Stimulated activated CD8-positive, alpha-beta memory T cell treated with anti-CD3 and anti-CD28 coated beads, Interleukin-4, amount 100 ng/mL, for 24 hours (primary cell): ENCODE results near the gene TBPL1.
"Not testable (repeated sequence)": the region's sequence is repeated elsewhere in the genome, so short reads cannot be mapped to it uniquely, and the experiment has no call there.

Source experiments
- DNase-seq: peaks from one replicate; pipeline ENCODE4 v3.0.0-alpha.2; 2020; ENCODE audit warnings: low read depth

Gene TBPL1

DNA sequence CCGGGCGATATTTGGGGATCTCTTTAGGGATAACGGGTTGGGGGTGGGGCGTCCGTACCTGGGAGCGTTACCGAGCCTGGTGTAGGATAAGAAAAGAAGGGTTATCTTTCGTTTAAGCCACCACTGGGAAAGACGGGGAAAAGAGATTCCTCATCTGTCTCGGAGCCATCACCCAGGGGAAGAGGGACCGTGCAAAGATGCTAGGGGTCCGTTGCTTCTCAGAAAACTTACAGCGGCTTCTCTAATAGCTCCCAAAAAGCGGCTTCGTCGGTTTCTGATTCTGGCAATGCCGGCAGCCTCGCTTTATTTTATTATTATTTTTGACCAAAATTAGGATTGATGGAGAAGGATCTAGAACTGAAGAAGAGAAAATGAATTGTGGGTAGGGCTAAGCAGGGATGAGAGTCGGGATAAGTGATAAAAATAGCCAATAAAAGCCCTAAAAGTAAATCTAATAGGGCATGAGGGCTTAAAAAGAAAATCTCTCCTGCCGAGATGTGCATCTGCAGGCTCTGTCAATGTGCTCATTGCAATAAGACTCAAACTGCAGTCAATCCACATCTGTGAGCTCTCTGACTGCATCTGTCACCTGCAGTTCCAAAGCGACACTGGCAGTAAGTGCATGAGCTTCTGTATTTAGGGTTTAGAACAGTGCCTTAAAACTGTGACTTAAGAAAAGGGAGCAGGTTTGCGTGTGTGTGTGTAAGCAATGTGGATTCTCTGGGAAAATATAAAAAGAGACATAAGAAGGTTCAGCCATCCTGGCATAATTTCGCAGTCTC, 801 bp downstream of the TBPL1 start:
- DNase-seq = no peak

DNA sequence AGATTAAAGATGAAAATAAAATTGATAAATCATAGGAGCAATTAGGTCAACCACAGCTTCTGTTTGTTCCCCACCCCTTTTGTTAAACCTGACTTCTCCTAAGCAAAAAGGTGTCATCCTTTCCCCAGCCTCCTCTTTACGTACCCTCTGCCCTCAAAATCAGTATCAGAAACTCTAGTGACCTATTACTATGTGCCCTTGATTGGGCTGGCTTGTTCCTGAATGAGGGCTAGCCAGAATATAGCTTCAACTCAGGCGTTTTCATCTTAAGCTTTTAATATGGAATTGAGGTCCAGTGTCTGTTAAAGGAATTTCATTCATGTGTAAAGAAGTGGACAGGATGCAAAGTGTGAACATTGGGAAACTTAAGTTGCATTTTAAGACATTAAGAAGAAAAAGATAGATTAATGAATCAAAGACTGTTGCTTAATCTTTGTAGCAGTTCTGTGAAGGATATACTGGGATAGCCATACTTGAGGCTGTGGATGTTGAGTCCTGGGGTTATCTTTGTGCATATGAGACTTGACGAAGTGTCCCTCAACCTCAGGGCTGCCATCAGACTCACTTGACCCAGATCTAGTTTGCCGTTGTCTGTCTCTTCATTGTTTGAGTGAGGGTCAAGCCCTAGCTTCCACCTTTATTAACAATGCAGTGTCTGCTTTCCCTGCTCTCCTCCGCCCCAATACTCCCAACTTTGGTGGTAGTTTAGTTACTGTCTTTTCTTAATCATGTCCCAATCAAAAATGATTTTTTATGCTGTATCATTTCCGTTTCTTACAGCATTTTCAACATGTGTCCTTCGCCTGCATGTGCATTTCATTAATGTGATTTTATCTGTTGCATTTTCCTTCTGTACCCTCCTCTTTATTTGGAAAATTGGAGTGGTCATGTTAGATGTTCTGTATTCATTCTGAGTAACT, 1.9 kb downstream of the TBPL1 start:
- no peak for DNase-seq

- DNase-seq = no peak
Observed at GRCh38 chr6:133955582-133956415, 2.8 kb downstream of the TBPL1 start.

- no peak for DNase-seq
Observed at GRCh38 chr6:133956416-133957049, 3.5 kb downstream of the TBPL1 start.

GRCh38 chr6:133957227-133957626, 4.2 kb downstream of the TBPL1 start:
- no peak for DNase-seq

GRCh38 chr6:133957780-133958242, 4.8 kb downstream of the TBPL1 start:
- DNase-seq = no peak

GRCh38 chr6:133958791-133959190, 5.8 kb downstream of the TBPL1 start:
- no peak for DNase-seq

- DNase-seq = no peak
Observed at GRCh38 chr6:133959667-133960368, 6.8 kb downstream of the TBPL1 start.

GRCh38 chr6:133961831-133962230, 8.8 kb downstream of the TBPL1 start:
- no peak for DNase-seq

- no peak for DNase-seq
Observed at GRCh38 chr6:133964052-133964451, 11.0 kb downstream of the TBPL1 start.

GRCh38 chr6:133964702-133965101, 11.7 kb downstream of the TBPL1 start:
- no peak for DNase-seq

- DNase-seq = no peak
Observed at GRCh38 chr6:133965817-133966360, 12.9 kb downstream of the TBPL1 start.

- no peak for DNase-seq
Observed at GRCh38 chr6:133966654-133967329, 13.8 kb downstream of the TBPL1 start.

GRCh38 chr6:133967347-133967746, 14.3 kb downstream of the TBPL1 start:
- DNase-seq = no peak

- not testable (repeated sequence) for DNase-seq
Observed at GRCh38 chr6:133967835-133968234, 14.8 kb downstream of the TBPL1 start.

- no peak for DNase-seq
Observed at GRCh38 chr6:133969285-133969920, 16.4 kb downstream of the TBPL1 start.

- no peak for DNase-seq
Observed at GRCh38 chr6:133969921-133970295, 16.9 kb downstream of the TBPL1 start.

- no peak for DNase-seq
Observed at GRCh38 chr6:133971861-133972260, 18.8 kb downstream of the TBPL1 start.

DNA sequence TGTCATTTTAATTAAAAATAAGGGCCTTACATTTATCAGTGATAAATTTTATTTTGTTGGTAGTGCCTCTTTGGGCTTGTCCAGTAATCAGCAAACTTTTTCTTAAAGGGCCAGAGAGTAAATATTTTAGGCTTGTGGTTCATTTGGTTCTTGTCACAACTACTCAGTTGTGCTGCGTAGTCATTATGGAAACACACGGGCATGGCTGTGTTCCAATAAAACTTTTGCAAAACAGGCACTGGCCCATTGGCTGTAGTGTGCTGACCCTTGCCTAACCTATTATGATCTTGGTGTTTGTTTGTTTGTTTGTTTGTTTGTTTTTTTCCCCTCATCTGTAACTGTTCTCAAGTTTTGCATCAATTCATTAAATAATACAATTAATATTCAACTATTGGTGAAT, 19.4 kb downstream of the TBPL1 start:
- DNase-seq = no peak
